GM19324 (cell line): Measurements from ENCODE around the gene PDC.

ENCODE experiments used
- ATAC-seq: cut with Tn5 transposase; IDR thresholded peaks from one replicate; pipeline ENCODE4 v1.9.1; 2021; ENCODE audit warnings: mild to moderate bottlenecking, moderate library complexity; ENCODE audit not compliant: unreplicated experiment, low FRiP score

Gene PDC

DNA sequence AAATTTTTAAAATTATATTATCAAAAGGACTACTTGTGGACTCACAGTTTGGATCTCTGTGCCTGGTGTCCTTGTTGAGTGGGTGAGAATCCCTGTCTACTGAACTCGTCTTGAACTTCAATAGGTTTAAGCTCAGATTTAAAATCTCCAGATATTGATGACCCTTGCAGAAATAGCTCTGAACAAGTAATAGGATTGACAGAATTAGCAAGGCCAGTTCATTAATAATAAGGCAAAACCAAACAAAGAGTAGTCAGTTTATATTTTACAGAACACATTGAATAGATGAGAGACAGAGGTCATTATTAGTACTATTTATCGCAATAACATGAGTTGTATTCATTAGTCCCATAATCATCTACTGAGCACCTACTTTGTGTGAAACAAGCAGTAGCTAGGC, at the start of gene PDC:
PDC (minus strand) TSS at position 101 of the 400 bp plus-strand sequence. CDS start 11,655 bp downstream, outside the sequence.
- ATAC-seq: no peak

- ATAC-seq: no peak
Measured at GRCh38 chr1:186503190-186503589, 42.3 kb upstream of the PDC start.

DNA sequence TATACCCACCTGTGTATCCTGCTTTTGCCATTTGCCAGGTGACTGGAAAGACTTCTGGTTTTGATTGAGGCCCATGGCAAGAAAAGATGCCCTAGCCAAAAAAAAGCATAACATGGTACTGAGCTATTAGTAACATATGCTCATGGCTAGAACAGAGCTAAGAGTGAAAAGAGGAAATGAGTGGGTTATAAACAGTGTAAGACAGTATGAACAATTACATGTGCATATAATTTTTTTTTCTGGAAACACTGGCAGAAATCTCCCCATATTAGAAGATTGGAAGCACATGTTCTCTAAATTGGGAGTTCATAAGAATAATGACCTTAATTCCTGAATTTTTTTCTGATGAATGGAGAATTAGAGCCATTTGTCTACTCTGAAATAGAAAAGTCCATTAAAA, 41.2 kb upstream of the PDC start:
- ATAC-seq: peak; percentile 58

DNA sequence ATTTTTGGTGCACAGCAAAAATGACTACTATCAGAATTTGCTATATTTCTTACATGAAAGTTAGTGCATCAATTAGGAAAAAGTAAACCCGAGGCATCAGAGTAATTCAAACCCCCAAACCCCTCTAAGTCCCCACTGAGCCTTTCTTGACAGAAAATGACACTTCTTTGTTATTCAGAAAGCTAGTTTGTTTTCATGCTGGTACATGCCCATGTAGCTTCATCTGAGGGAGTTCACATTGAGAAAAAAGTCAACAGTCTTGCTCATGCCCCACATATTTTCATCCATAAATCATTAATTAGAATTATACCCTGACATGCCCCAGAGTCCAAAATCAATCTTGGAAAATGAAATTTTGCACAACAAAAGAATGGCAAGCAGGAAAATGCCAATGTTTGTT, 39.9 kb upstream of the PDC start:
- ATAC-seq: no peak

- no peak for ATAC-seq
Measured at GRCh38 chr1:186499571-186499970, 38.7 kb upstream of the PDC start.

- ATAC-seq: no peak
Measured at GRCh38 chr1:186498695-186499389, 37.9 kb upstream of the PDC start.

DNA sequence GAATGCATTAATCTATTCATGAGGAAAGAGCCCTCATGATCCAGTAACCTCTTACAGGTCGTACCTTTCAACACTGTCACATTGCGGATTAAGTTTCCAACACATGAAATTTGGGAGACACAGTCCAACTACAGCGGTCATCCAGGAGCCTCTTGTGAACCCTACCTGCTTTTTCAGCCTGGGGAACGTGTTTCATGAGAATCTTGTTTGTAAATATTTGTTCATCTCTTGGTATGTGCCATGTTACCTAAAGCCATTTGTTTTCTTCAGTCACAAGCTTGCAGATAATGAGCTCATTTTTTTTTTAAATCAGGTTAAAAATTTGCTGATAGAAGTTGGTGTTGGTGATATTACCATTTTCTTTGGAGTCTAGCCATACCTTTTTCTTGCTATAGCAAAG, 37.2 kb upstream of the PDC start:
- no peak for ATAC-seq

DNA sequence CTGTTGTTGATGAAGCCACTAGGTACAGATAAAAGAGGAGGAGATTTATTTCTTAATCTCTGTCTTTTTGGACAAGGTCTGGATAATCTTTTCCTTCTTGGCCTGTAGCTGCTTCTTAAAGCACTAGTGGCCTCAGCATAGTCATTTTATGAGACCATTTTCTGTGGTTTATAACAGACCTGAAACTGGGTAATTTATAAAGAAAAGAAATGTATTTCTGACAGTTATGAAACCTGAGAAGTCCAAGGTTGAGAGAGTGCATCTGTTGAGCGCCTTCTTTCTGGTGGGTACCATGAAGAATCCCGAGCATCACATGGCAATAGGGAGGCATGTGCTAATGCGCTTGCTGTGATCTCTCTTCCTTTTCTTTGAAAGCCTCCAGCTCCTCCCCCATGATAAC, 36.7 kb upstream of the PDC start:
- ATAC-seq: no peak

- ATAC-seq: no peak
Measured at GRCh38 chr1:186496171-186496851, 35.4 kb upstream of the PDC start.

DNA sequence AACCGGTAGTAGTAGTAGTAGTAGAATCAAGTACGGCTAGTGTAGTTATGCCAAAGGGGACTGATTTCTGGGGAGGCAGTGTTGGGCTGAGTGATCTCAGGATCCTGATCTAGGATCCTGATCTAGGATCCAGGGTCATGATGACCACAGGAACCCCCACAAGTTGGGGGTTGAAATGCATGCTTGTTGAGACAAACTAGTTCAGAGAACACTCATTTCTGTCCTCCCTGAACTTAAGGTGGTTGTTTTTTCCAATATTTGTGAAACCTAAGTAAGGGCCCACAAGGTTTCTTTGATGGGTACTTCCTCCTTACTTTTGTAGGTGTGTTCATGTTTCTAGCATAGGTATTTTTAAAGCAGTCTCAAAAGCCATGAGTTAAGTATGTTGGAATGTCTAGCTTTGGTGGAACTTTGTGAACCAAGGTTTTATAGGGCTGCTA, 33.9 kb upstream of the PDC start:
- ATAC-seq: no peak

- ATAC-seq: no peak
Measured at GRCh38 chr1:186492531-186493291, 31.8 kb upstream of the PDC start.

DNA sequence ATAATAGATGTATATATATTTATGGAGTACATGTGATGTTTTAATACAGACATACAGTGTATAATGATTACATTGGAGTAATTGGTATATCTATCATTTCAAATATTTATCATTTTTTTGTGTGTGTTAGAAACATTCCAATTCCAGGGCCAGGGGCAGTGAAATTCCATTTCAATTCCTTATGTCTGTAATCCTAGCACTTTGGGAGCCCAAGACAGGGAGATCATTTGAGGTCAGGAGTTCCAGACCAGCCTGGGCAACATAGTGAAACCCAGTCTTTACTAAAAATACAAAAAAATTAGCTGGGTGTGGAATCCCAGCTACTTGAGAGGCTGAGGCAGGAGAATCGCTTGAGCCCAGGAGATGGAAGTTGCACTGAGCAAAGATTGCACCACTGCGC, 30.4 kb upstream of the PDC start:
- no peak for ATAC-seq

- no peak for ATAC-seq
Measured at GRCh38 chr1:186487163-186487562, 26.2 kb upstream of the PDC start.

GRCh38 chr1:186486061-186486460, 25.1 kb upstream of the PDC start:
- ATAC-seq: no peak

DNA sequence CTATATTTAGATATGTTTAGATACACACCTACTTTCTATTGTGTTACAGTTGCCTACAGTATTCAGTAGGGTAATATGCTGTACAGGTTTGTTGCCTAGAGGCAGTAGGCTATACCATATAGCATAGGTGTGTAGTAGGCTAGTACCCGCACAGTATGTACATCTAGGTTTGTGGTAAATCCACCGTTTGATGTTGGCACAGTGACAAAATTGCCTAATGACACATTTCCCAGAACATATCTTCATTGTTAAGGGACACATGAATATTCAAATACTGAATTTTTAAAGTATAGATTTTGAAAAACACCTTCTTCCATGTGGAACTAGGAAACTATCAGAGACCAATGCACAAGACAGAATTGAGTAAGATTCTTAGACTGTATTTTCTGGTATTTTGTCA, 22.6 kb upstream of the PDC start:
- ATAC-seq: no peak

GRCh38 chr1:186482661-186483255, 21.8 kb upstream of the PDC start:
- peak; percentile 77 for ATAC-seq

DNA sequence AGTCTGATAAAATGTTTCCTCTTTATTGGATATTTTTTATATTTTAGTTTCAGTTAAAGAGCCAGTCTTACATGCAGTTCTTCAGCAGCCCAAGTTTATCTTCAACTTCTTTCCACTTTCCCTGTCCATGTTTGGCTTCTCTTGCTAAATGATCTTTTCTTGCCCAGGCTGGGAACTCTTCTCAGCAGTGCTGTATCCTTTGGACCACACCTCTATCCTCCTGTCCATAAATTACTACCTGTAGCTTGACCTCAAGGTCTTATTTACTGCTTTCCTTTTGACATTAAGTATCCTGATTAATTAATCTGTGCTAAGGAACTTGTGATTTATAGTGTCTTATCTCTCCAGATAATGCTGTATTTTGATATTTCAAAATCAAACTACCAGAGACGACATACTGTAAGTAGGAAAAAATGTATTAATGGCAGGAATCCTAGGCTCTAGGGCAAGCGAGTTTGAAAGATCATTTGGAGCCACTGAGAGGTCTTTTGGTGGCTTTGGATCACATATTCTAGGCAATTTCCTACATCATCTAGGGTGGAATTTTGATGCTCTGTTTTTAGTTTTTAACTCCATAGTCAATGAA, 20.5 kb upstream of the PDC start:
- no peak for ATAC-seq

GRCh38 chr1:186479162-186479561, 18.2 kb upstream of the PDC start:
- ATAC-seq: no peak

DNA sequence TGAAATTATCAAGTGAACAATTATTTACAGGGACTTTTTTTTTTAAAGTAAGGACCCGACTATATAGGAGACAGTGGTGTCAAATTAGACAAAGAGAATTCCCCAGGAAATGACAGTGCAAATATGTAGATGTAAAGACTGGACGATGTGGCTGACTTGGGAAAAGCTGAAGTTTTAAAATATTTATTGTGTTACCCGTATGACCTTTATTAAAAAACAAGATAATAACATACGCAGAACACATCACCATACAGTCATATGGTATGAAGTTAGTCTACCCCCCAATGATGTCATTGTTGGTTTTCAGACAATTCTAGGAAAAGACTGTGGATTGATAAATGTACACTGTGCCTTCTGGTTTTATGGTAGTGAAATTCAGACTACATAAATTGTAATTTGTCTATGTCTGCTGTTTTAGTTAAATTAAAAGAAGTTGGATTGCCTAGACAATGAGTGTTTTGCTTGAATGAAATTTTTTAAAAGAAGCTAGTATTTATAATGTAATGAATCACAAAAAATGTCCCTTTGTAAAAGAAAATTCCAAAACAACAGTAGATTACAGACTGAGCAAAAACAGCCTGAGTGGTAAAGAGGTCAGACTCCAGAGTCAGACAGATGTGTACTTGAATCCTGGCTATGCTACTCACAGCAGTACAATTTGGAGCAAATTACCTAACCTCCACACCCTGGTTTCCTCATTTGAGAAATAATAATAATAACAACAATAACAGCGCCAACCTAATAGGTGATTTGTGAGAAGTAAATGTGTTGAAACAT, 15.5 kb upstream of the PDC start:
- no peak for ATAC-seq

- no peak for ATAC-seq
Measured at GRCh38 chr1:186474208-186474607, 13.3 kb upstream of the PDC start.
